ENCODE measurements around the gene UQCC3.

DNA sequence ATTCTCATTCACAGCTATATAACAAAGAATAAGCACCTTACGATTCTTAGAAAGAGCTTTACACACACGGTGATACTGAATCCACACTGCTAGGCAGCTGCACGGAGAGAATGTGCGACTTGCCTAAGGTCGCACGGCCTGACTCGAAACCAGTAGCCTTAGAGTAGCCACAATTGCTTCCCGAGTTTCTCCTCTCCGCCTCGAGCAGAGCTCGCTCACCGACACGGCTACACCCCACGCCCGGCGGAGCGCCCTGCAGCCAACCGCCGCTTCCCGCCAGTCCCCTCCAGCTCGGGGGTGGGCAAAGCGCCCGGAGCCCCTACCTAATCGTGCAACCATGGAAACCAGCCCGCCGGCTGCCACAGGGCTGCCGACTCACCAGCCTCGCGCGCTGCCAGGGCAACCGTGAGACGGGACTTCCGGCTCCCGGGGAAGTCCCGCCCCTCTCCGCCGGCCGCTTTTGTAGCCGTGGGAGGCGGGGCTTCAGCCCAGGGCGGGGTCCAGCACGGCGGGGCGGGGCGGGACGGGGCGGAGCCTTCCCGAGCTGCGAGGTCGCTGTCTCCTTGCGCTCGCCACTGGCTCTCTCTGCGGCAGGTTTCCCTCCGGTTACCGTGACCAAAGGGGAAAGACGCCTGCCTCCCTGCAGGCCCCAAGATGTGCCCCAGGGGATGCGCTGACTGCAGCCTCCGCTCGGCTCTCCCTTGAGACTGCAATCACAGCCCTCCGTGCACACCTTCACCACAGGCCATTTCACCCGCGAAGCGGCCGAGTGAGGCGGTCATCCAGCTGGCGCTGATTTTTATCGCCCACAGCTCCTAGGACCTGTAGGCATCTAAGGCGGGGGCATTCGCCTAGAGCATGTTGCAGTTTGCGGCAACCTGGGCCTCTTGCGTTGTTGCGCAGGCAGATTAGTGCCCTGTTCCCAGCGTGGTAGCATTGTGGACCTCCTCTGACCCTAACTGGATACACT, 34.7 kb downstream of the UQCC3 start:
- TF ChIP-seq, protein P1, sequence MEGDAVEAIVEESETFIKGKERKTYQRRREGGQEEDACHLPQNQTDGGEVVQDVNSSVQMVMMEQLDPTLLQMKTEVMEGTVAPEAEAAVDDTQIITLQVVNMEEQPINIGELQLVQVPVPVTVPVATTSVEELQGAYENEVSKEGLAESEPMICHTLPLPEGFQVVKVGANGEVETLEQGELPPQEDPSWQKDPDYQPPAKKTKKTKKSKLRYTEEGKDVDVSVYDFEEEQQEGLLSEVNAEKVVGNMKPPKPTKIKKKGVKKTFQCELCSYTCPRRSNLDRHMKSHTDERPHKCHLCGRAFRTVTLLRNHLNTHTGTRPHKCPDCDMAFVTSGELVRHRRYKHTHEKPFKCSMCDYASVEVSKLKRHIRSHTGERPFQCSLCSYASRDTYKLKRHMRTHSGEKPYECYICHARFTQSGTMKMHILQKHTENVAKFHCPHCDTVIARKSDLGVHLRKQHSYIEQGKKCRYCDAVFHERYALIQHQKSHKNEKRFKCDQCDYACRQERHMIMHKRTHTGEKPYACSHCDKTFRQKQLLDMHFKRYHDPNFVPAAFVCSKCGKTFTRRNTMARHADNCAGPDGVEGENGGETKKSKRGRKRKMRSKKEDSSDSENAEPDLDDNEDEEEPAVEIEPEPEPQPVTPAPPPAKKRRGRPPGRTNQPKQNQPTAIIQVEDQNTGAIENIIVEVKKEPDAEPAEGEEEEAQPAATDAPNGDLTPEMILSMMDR (IDR thresholded peaks at IDR 0.05 in 2 of 3, conservative IDR thresholded peaks at IDR 0.05 in 1 of 3; ENCODE audit: borderline replicate concordance in 1 of 3, insufficient read depth in 1 of 3, low read depth in 2 of 3, low read length in 2 of 3), result no peak
- TF ChIP-seq EGR1 (IDR thresholded peaks at IDR 0.05; ENCODE audit: low read depth), result no peak
- no peak for TF ChIP-seq EZH2 (IDR thresholded peaks at IDR 0.05)
- peak; percentile 68 for TF ChIP-seq TCF7L2 (IDR thresholded peaks at IDR 0.05; ENCODE audit: borderline replicate concordance, extremely low read depth, insufficient read depth, insufficient read length)
- TF ChIP-seq POLR2AphosphoS5 (IDR thresholded peaks at IDR 0.05; ENCODE audit: low read depth, low read length), result peak; percentile 92
- TF ChIP-seq, protein P2, sequence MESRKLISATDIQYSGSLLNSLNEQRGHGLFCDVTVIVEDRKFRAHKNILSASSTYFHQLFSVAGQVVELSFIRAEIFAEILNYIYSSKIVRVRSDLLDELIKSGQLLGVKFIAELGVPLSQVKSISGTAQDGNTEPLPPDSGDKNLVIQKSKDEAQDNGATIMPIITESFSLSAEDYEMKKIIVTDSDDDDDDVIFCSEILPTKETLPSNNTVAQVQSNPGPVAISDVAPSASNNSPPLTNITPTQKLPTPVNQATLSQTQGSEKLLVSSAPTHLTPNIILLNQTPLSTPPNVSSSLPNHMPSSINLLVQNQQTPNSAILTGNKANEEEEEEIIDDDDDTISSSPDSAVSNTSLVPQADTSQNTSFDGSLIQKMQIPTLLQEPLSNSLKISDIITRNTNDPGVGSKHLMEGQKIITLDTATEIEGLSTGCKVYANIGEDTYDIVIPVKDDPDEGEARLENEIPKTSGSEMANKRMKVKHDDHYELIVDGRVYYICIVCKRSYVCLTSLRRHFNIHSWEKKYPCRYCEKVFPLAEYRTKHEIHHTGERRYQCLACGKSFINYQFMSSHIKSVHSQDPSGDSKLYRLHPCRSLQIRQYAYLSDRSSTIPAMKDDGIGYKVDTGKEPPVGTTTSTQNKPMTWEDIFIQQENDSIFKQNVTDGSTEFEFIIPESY (IDR thresholded peaks at IDR 0.05; ENCODE audit: extremely low read depth, insufficient replicate concordance, low read length), result peak; percentile 40
- no peak for TF ChIP-seq ZFX (IDR thresholded peaks at IDR 0.05)
- TF ChIP-seq POLR2A (IDR thresholded peaks at IDR 0.05; ENCODE audit: borderline replicate concordance, extremely low read depth, insufficient read depth, insufficient read length), result no peak
- TF ChIP-seq ELF1 (IDR thresholded peaks at IDR 0.05; ENCODE audit: borderline replicate concordance, low read depth), result peak; percentile 62; the same call in 1 of the 2 replicates

Measured in HCT116 (cell line).